ENCODE measurements around the gene SMIM11. TPM values are rescaled to one million over a fixed set of nuclear protein-coding genes. Genes with fewer than 3 reads are reported as not detected.
"Not testable (repeated sequence)": the region's sequence is repeated elsewhere in the genome, so short reads cannot be mapped to it uniquely, and the experiment has no call there.

The SMIM11 gene
- total RNA-seq, result 10 to 100 TPM in 1 of 2 donors, 1 to 10 TPM in 1; 6.6 to 33.5 TPM

GRCh38 chr21:34374940-34375618 lies at the start of gene SMIM11:
Gene SMIM11, plus strand, starts transcription at chr21:34375507. Its CDS starts 3,998 bp downstream, at chr21:34379505.
- H3K27me3 Mint-ChIP-seq (ENCODE audit: low read depth); H3K4me3 Mint-ChIP-seq; H3K4me1 Mint-ChIP-seq (ENCODE audit: low read depth); DNase-seq; H3K27ac Mint-ChIP-seq; H3K36me3 Mint-ChIP-seq (ENCODE audit: insufficient read depth in 2 of 2); H3K9me3 Mint-ChIP-seq: not testable (repeated sequence)
- peak; percentile 95 to 96 for ATAC-seq (replicated peaks in 1 of 2)

GRCh38 chr21:34330055-34330454 lies 45.3 kb upstream of the SMIM11 start:
- H3K9me3 Mint-ChIP-seq, result peaks cover 4 to 6% of the 10 kb centered on the region in 2 donors

GRCh38 chr21:34331726-34332125 lies 43.6 kb upstream of the SMIM11 start:
- Mint-ChIP-seq H3K27me3 (ENCODE audit: low read depth) (no peaks in the 10 kb centered on the region), H3K27ac (no peak overlapping the region), H3K4me1 (ENCODE audit: low read depth) (no peaks in the 10 kb centered on the region), H3K36me3 (ENCODE audit: insufficient read depth in 2 of 2) (no peaks in the 10 kb centered on the region), H3K4me3 (no peak overlapping the region), H3K9me3 (peaks cover 4 to 6% of the 10 kb centered on the region in 2 donors)
- ATAC-seq (replicated peaks in 1 of 2), result no peak
- DNase-seq, result no peak

More at GRCh38 chr21:34330055-34330454, 45.3 kb upstream of the SMIM11 start:
- no peaks in the 10 kb centered on the region for H3K27me3 Mint-ChIP-seq (ENCODE audit: low read depth)
- no peaks in the 10 kb centered on the region for H3K36me3 Mint-ChIP-seq (ENCODE audit: insufficient read depth in 2 of 2)
- ATAC-seq (replicated peaks in 1 of 2), result no peak
- H3K4me1 Mint-ChIP-seq (ENCODE audit: low read depth), result no peaks in the 10 kb centered on the region
- no peak overlapping the region for H3K27ac Mint-ChIP-seq
- H3K4me3 Mint-ChIP-seq, result no peak overlapping the region
- DNase-seq, result no peak

GRCh38 chr21:34332347-34332746 lies 43.0 kb upstream of the SMIM11 start:
- DNase-seq (no peak), ATAC-seq (replicated peaks in 1 of 2) (no peak)
- no peaks in the 10 kb centered on the region for H3K27me3 Mint-ChIP-seq (ENCODE audit: low read depth)
- H3K36me3 Mint-ChIP-seq (ENCODE audit: insufficient read depth in 2 of 2), result no peaks in the 10 kb centered on the region
- no peak overlapping the region for H3K4me3 Mint-ChIP-seq
- no peak overlapping the region for H3K27ac Mint-ChIP-seq
- H3K4me1 Mint-ChIP-seq (ENCODE audit: low read depth), result no peaks in the 10 kb centered on the region
- H3K9me3 Mint-ChIP-seq, result peaks cover 4 to 6% of the 10 kb centered on the region in 2 donors

- ATAC-seq (replicated peaks in 1 of 2), result no peak
- DNase-seq, result no peak
- peaks cover 4 to 6% of the 10 kb centered on the region in 2 donors for H3K9me3 Mint-ChIP-seq
- H3K36me3 Mint-ChIP-seq (ENCODE audit: insufficient read depth in 2 of 2), result no peaks in the 10 kb centered on the region
- H3K4me3 Mint-ChIP-seq, result no peak overlapping the region
- H3K4me1 Mint-ChIP-seq (ENCODE audit: low read depth), result peaks cover 6% of the 10 kb centered on the region
- H3K27ac Mint-ChIP-seq, result no peak overlapping the region
- H3K27me3 Mint-ChIP-seq (ENCODE audit: low read depth), result no peaks in the 10 kb centered on the region
These were observed 42.1 kb upstream of the SMIM11 start for GRCh38 chr21:34333121-34333739.

- H3K4me1 Mint-ChIP-seq (ENCODE audit: low read depth), result peaks cover 10% of the 10 kb centered on the region
- no peak overlapping the region for H3K4me3 Mint-ChIP-seq
- no peaks in the 10 kb centered on the region for H3K36me3 Mint-ChIP-seq (ENCODE audit: insufficient read depth in 2 of 2)
- DNase-seq, result no peak
- no peak overlapping the region for H3K27ac Mint-ChIP-seq
- ATAC-seq (replicated peaks in 1 of 2), result no peak
- H3K27me3 Mint-ChIP-seq (ENCODE audit: low read depth), result no peaks in the 10 kb centered on the region
- H3K9me3 Mint-ChIP-seq, result no peaks in the 10 kb centered on the region
These were observed 40.0 kb upstream of the SMIM11 start for GRCh38 chr21:34335316-34335715.

GRCh38 chr21:34336245-34336644 lies 39.1 kb upstream of the SMIM11 start:
- Mint-ChIP-seq H3K27me3 (ENCODE audit: low read depth) (no peaks in the 10 kb centered on the region), H3K4me3 (no peak overlapping the region), H3K4me1 (ENCODE audit: low read depth) (peaks cover 14% of the 10 kb centered on the region), H3K9me3 (no peaks in the 10 kb centered on the region), H3K27ac (no peak overlapping the region), H3K36me3 (ENCODE audit: insufficient read depth in 2 of 2) (no peaks in the 10 kb centered on the region)
- ATAC-seq (replicated peaks in 1 of 2) (no peak), DNase-seq (no peak)

GRCh38 chr21:34336756-34337391 lies 38.4 kb upstream of the SMIM11 start:
- ATAC-seq (replicated peaks in 1 of 2) (no peak), DNase-seq (no peak)
- H3K27ac Mint-ChIP-seq, result no peak overlapping the region
- H3K36me3 Mint-ChIP-seq (ENCODE audit: insufficient read depth in 2 of 2), result no peaks in the 10 kb centered on the region
- no peaks in the 10 kb centered on the region for H3K27me3 Mint-ChIP-seq (ENCODE audit: low read depth)
- no peaks in the 10 kb centered on the region for H3K9me3 Mint-ChIP-seq
- H3K4me3 Mint-ChIP-seq, result no peak overlapping the region
- H3K4me1 Mint-ChIP-seq (ENCODE audit: low read depth), result peaks cover 14% of the 10 kb centered on the region

- DNase-seq, result no peak
- peaks cover 14% of the 10 kb centered on the region for H3K4me1 Mint-ChIP-seq (ENCODE audit: low read depth)
- H3K27me3 Mint-ChIP-seq (ENCODE audit: low read depth), result no peaks in the 10 kb centered on the region
- no peak overlapping the region for H3K27ac Mint-ChIP-seq
- no peak overlapping the region for H3K4me3 Mint-ChIP-seq
- H3K36me3 Mint-ChIP-seq (ENCODE audit: insufficient read depth in 2 of 2), result no peaks in the 10 kb centered on the region
- no peak for ATAC-seq (replicated peaks in 1 of 2)
- no peaks in the 10 kb centered on the region for H3K9me3 Mint-ChIP-seq
These were observed 37.6 kb upstream of the SMIM11 start for GRCh38 chr21:34337741-34338140.

GRCh38 chr21:34338226-34338625 lies 37.1 kb upstream of the SMIM11 start:
- H3K36me3 Mint-ChIP-seq (ENCODE audit: insufficient read depth in 2 of 2), result no peaks in the 10 kb centered on the region
- no peaks in the 10 kb centered on the region for H3K27me3 Mint-ChIP-seq (ENCODE audit: low read depth)
- no peak overlapping the region for H3K27ac Mint-ChIP-seq
- ATAC-seq (replicated peaks in 1 of 2), result no peak
- no peak for DNase-seq
- no peaks in the 10 kb centered on the region for H3K9me3 Mint-ChIP-seq
- H3K4me1 Mint-ChIP-seq (ENCODE audit: low read depth), result peaks cover 14% of the 10 kb centered on the region
- no peak overlapping the region for H3K4me3 Mint-ChIP-seq

GRCh38 chr21:34340061-34340460 lies 35.2 kb upstream of the SMIM11 start:
- Mint-ChIP-seq H3K36me3 (ENCODE audit: insufficient read depth in 2 of 2) (no peaks in the 10 kb centered on the region), H3K27ac (no peak overlapping the region), H3K4me1 (ENCODE audit: low read depth) (peaks cover 14% of the 10 kb centered on the region), H3K4me3 (no peak overlapping the region), H3K27me3 (ENCODE audit: low read depth) (no peaks in the 10 kb centered on the region), H3K9me3 (no peaks in the 10 kb centered on the region)
- no peak for DNase-seq
- ATAC-seq (replicated peaks in 1 of 2), result no peak

- no peak for ATAC-seq (replicated peaks in 1 of 2)
- H3K27me3 Mint-ChIP-seq (ENCODE audit: low read depth), result no peaks in the 10 kb centered on the region
- DNase-seq, result no peak
- H3K36me3 Mint-ChIP-seq (ENCODE audit: insufficient read depth in 2 of 2), result no peaks in the 10 kb centered on the region
- peaks cover 14% of the 10 kb centered on the region for H3K4me1 Mint-ChIP-seq (ENCODE audit: low read depth)
- H3K9me3 Mint-ChIP-seq, result no peaks in the 10 kb centered on the region
- no peak overlapping the region for H3K4me3 Mint-ChIP-seq
- no peak overlapping the region for H3K27ac Mint-ChIP-seq
These were observed 32.8 kb upstream of the SMIM11 start for GRCh38 chr21:34342476-34342875.

- H3K9me3 Mint-ChIP-seq, result no peaks in the 10 kb centered on the region
- no peak overlapping the region for H3K4me3 Mint-ChIP-seq
- H3K36me3 Mint-ChIP-seq (ENCODE audit: insufficient read depth in 2 of 2), result no peaks in the 10 kb centered on the region
- no peak for ATAC-seq (replicated peaks in 1 of 2)
- no peaks in the 10 kb centered on the region for H3K27me3 Mint-ChIP-seq (ENCODE audit: low read depth)
- H3K27ac Mint-ChIP-seq, result no peak overlapping the region
- peaks cover 8% of the 10 kb centered on the region for H3K4me1 Mint-ChIP-seq (ENCODE audit: low read depth)
- DNase-seq, result no peak
These were observed 32.0 kb upstream of the SMIM11 start for GRCh38 chr21:34343347-34343746.

Measured in activated T-cell treated with anti-CD3 and anti-CD28 coated beads, Interleukin-2, amount 50 U/mL, for 72 hours (primary cell).